Activated T-helper 1 cell treated with anti-CD3 and anti-CD28 coated beads, Interleukin-2, amount 50 U/mL, for 16 hours (primary cell): ENCODE results near the gene SORBS2.

ENCODE experiments used
- DNase-seq, 2 donors: peaks; one replicate each; pipeline ENCODE4 v3.0.0-alpha.2; 2020; ENCODE audit warnings: low read depth in 1 of 2, low spot score in 1 of 2

Gene SORBS2

DNA sequence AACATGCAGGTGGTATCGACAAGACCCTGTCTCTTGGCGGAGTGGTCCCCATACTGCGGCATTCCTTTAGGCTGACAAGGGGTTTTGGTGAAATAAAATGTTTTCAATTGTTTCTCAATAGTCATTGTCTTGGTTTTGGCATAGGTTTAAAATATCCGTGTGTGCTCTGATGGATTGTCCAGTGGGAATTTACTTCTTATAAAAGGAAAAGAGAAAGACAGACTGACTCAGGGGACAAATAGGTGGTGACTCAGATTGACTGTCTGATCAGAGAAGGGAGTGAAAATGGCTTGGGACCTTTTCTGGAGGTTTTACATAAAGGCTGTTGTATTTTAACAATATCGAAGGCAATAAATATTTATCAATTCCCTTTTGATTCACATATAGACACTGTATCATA lies 129.8 kb downstream of the SORBS2 start:
- no peak for DNase-seq

DNA sequence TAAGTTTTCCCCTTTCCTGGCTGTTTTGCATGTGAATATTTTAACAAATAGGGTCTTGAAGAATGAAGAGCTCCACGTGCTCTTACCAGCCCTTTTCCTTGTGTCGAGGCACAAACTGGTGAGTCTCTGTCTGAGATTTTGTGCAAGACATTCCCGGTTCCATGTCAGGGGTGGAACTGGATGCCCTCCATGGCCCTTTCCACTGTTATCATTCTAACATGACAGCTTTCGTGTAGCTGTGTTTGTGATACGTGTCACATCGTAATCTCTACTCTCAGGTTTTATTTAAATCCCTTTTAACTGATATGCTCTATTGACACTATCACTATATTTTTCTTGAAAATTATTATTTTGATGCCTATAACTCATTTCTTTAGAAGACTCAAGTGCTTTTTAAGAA lies 130.4 kb downstream of the SORBS2 start:
- no peak for DNase-seq

DNA sequence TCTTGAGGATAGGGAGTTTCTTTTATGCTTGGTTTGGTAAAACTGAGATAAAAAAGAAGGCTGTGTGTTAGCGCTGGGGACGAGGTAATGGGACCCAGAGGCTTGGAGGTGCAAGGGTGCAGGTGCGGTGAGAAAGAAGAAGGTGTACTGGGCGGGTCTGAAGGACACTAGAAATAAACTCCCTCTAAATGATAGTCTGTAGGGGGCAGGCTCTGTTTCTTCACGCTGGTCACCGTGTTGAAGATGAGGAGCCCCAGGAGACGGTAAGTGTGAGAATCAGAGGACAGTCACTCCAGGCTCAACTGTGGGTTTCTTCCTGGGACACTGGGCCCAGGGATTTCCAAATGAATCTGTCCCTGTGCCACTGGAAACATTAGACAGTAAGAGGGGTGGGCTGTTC lies 131.4 kb downstream of the SORBS2 start:
- no peak for DNase-seq

DNA sequence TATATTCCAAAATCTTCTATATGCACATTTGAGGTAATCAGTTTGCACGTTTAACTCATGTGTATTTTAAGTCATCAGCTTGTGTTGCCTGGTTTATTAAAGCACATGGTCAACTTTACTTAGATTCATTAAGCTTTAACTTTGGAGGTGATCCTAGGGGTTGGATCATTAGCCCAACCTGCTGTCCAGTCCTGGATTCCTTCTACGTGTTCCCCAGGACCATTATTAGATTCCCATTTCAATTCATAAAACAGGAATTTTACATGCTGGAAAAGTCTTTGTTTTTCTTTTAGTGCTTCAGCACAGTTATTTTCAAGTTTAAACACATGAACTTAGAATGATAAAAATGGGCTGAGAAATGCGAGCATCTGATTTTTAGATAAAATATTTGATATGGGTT lies 132.5 kb downstream of the SORBS2 start:
- DNase-seq: no peak

DNA sequence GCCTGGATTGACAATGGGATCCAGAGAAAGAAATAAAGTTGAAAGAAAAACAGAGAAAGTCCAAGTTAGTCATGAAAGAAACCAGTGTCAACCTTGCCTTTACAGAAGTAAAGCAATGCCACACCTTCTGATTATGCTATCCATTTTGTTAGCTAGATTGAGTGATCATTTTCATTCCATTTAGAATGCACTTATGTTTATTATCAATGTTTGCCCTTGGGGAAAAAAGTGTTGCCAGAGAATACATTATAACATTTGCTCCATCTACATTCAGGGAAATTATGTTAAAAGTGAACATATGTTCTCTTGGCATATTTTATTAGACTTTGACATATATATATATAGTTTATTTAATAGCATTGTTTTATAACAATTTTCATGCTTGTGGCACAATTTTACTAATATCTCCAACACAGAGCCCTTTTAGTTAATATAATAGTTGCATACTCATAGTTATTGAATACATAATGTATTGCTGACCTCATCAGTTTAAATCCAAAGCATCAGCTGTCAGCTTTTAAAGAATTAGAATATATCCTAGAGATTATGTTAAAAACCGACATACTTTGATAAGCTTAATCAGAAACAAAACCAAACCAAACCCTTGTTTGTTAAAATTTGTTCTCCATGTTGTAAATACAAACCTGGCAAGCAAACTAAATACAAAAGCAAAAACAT lies 134.2 kb downstream of the SORBS2 start:
- no peak for DNase-seq

DNA sequence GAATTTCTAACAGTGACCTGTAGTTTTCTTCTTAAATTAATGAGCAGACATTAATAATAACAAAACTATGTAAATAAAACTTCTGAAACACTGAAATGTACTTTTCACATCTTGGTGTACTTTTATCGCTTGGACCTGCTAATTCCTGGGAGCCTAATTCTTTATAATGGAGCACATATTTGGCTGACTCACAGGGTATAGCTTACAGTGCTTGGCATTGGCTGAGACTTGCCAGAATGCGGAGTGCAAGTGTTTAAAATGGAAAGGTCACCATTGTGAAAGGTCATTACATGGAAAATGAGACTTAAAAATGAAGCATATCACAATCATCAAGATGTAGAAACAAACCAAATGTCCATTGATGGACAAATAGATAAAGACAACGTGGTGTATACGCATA lies 139.4 kb downstream of the SORBS2 start:
- DNase-seq: no peak

DNA sequence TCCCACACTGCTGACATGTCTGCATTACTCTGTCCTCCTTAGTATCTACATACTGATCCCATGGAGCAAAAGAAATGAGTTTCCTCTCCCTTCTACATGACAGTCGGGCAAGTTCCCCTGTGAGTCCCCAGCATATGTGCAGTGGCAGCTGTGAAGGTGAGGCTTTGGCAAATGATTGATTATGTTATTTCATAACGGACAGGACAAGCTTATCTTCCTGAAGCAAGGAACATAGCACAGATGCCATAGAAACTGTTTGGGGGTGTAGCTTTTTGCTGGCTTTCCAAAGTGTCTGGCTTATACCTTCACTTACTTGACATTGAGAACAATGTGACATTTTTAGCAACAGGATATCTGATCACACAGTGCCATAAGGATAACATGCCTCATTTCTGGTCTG lies 139.8 kb downstream of the SORBS2 start:
- no peak for DNase-seq

DNA sequence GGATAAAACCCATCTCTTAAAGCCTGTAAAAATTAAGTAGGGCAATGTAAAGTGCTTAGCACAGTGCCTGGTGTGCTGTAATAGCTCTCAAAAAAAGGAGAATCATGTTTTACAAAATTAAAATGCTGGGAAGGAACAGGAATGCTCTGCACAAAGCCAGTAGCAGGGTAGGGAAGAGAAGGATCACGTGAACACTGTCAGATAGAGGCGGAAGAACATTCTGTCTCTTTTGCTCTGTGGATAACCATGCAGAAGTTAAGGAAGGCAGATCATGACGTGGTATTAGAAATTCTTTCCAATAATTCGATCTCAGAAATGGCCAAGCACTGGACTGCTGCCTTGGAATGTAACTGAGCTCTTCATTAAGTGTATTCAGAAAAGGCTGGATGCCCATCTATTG lies 140.5 kb downstream of the SORBS2 start:
- DNase-seq: no peak

DNA sequence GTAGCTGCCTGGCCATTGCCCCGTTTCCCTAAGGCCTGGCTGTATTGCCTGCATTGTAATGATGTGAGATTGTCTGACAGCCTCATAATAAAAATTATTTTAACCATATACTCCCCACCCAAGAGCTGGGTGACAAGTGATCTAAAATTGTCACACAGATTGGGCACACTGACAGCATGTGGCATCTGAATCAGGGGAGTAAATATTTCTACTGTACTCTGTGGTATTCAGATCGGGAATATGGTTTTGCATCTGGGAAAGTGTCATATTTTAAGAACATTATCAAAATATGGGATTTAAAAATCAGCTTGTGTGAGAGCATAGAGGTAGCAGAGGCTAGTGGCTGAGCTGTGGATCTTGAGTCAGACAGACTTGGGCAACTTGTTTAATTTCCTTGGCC lies 140.9 kb downstream of the SORBS2 start:
- DNase-seq: no peak

DNA sequence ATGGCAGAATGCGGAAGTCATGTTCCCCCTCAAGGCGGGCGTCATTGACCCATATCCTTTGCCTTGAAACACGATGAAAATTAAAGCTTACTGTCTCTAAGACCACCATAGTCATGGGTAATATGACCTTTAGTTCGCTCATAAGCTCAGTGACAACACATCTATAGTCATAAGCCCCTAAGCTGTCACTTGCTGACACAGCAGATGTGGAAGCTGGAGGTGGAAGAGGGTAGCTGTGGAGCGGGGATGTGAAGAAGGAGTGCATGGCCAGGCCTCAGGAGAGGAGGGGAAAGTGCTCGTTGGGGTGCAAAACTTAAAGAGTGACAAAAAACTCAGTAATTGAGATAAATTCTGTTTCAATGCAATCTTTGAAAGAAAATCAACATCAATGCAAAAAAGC lies 142.7 kb downstream of the SORBS2 start:
- no peak for DNase-seq

DNA sequence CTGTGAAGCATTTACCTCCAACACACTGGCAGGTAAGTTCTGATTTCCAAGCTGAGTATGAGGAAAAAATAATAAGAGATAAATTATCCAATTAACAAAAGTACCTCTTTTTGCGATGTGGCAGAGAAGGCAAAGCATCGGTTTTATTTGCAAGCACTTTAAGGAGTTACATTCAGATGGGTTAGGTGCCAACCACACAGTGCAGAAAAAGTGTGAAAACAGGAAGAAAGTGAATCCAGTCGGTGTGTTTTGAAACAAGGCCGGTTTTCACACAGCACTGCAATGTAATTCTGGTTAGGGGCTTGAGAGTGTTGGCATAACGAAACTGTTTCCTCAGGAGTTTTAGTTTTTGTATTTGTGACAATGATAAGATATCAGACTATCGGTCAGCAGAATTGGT lies 145.8 kb downstream of the SORBS2 start:
- no peak for DNase-seq

DNA sequence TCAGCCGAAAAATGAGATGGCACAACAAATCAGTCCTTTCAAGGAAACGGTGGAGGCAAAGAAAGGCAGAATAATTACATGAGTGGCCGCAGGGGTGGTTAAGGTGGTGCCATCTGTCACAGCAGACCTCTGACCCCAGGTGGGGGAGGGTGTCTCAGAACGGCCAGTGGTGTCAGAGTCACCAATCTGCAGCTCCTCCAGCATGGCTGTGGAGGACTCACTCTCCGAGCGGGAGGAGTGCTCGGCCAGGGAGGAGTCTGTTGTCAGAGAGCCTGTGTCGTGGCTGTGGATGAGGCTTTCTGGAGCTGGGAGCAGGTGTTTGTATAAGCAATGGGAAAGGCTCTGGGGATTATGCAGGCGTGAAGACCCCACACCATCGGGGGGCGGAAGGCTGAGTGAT lies 146.3 kb downstream of the SORBS2 start:
- DNase-seq: no peak

DNA sequence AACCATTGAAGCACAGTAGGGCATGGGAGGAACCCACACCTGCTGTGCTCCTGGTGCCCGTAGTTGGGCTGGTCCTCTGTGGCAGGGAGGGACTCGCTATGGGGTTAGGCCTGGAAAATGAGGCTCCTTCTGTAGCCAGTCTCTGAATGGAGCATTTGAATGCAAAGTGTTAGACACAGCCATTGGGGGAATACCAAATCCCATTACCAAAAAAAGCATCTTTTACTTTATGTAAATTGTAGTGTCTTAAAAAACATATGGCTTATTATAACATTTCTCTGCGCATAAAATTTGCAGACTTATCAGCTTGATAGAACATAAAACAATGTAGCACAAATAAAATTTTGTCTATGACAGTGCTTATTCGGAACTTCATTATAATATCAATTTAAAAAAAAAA lies 147.5 kb downstream of the SORBS2 start:
- no peak for DNase-seq

DNA sequence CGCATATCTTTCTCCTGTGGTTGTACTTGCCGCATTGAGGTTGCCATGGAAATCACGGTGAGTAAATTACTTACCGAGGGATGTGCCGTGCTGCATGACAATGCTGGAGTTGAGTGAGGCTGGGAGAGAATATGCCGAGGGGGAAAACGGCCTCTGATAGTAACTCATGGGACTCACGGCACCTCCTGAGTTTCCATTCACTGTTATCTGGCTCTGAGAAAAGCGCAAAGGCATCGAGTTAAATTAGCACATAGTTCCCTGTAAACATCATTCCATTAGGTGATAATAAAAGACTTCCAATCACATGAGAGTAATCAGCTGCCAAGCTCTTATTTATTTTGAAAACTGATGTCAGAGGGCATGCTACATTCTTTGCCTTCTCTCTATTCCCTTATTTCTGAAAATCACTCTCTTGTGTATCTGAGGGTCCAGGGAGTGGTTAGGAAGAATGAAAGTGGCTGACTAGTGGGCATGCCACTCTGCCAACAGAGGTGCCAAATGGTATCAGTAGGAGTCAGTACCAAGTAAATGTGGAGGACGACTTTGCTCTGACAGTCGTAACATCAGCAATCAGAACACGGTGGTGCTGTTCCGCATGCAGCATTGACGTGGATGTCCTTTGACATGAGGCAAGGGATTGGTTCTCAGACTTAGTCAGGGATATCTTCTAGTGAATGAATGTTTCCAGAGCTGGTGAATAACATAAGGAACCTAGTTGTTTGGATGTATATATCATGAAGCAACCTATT lies 149.8 kb downstream of the SORBS2 start:
- DNase-seq: no peak

DNA sequence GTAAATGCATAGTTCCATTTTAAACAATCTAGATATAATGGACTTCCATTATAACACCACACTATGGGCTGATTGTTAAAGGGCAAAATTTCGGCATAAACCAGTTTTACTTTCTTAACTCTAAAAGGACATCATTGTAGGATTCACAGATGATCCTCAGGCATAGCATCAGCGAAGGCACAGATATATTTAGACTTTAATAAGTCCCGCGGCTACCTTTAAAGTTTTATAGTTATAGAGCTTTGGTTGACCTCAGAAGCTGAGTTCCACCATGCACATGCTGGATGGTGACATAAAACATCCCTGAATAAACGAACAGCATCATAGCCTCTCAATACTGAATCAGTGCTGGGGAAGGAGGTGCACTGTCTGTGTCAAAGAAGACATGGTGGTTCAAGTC lies 151.7 kb downstream of the SORBS2 start:
- DNase-seq: no peak

DNA sequence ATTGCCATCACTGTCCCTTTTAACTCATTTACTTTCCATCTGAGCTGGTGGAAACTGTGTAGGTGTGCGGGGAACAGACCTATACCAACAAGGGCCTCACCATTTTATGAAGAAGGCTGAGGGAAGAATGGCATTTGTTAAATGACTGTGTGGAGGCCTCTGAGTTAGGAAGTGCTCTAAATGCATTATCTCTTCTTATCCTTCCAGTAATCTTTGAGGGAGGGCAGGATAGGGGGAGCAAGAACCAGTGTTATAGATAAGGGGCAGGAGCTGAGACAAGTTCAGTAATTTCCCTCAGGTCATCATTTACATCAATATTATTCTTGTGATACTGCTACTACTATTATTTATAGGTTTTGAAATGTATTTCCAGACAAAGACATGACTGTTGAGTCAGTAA lies 154.3 kb downstream of the SORBS2 start:
- DNase-seq: no peak

DNA sequence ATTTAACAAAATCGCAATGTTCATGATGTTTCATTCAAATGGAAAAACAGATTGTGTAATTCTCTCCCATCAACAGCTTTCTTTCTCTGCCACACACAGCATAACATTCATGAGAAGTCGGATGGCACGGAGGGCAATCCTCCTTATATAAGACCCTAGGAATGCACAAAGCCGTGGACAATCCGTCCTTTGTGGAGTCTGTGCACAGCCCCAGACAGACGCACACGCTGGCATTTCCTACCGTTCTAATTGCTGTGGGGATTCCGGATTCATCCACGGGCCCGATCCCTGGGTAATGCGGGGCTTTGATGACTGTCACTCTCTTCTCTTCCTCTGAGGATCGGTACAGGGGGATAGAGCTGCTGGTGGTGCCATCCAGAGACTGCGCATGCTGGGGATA lies 154.8 kb downstream of the SORBS2 start:
- DNase-seq: no peak

DNA sequence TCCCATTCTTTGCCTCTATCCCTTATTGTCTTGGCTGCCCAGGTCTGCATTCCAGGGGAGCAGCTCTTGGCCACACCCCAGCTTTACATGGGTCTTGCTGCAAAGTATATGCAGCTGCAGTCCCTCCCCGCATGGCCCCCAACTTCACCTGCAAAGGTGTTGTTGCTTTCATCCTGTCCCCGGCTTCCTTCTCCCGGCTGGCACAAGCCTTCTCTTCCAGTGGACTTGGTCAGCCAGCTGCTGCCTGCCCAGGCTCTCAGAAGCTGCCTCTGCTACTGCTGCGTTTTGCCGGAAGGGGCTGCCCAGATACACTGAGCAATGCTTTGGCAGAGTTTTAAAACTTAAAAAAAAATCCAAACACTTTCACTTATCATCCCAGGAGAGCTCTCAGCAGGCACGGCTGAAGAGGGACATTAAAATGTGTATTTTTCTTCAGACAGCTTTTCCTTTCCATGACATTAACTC lies 155.5 kb downstream of the SORBS2 start:
- no peak for DNase-seq

DNA sequence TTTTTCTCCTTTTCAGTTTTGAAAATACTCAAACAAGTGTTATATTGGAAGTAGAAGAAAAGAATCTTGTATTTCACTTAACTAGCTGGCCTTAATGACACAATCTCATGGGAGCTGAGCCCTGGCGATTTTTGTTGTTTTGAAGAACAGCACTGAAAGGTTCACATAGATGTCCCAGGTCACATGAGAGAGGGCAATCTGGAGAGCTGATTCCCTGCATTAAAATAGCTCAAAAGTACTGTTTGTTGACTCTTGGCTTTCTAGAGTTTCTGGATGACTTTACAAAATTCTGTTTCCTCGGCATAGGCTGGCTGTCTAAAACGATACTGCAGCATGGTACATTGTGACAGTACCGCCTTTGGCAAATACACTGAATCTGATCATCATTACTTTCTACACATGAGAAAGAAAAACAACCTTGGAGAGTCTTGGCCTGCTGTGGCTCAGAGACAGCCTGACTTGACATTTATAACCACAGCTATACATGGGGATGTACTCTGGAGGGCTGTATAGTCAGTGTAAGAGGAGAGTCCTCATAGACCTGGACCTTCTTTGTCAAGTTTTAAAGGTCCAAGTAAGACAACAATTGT lies 156.9 kb downstream of the SORBS2 start:
- no peak for DNase-seq

DNA sequence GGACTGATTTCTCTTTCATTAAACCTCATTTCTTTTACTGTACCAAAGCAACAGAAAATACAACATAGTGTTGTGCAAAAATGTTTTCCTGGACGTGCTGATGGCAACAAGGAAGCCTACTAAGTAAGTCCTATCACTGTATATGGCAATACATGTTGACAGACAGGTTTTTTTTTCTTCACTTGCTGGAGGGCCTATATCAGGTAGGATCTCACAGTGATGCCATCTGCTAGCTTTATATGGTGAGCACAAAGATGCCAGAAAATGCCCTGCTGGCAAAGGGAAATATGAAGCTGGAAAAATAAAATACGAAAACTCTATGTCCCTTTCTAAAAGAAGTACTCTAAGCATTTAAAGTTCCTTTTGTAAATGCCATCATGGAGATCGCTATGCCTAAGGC lies 157.7 kb downstream of the SORBS2 start:
- DNase-seq: no peak

DNA sequence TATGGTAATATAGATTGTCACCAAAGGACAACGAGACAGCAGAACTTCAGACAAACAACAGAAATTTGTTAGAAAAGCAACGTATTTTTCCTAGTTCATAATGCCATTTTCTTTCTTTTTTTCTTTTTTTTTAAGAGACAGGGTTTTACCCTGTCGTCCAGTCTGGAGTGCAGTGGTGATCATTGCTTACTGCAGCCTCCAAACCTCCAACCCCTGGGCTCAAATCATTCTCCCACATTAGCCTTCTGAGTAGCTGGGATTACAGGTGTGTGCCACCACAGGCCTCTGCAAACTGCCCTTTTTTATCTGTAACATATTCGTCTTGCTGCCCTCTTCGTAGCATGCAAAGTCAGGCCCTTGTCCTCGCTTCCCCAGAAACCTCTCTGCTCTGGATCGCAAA lies 160.1 kb downstream of the SORBS2 start:
- DNase-seq: no peak

DNA sequence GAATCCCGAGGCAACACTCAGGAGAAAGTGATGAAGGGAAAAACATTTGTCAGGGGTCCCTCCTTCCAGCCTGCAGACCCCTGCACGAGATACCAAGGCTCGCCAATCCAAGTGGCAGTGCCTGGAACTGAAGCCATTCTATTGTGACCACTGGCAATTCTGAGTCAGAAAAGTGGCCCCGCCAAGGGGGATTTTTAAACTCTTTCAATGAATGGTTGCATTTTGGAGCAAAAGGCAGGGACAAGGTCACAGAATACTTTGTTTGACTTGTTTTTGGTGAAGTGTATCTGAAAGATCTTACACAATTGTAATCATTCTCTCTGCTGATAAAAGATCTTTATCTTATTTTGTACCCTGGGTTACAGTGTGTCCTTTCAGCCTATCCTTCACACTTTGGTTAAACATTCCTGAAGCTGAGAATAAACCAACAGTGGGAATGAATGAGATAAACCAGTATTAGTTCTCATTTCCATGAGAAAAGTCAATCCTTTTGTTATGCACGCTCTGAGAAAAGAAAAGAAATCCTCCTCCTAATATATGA lies 160.8 kb downstream of the SORBS2 start:
- no peak for DNase-seq
